IMR-90 (cell line): ENCODE results near the gene RRP15. TPM values are rescaled to one million over a fixed set of nuclear protein-coding genes. Genes with fewer than 3 reads are reported as not detected.
A peak's percentile ranks its signal among the peaks of the same experiment; 100 is the strongest.

Experiments
- ATAC-seq: fragments of 200-7000 bp; cut with Tn5 transposase; 2 replicates; pipeline ENCODE4 v1.9.1; 2020; ENCODE audit warnings: low read depth, mild to moderate bottlenecking, moderate library complexity
- BruUV-seq: library from RNA; stranded (reverse); fragments of 400-500 nt; replicated peaks from 2 replicates; lab custom pipeline; 2021; lab: Mats Ljungman, UMichigan
- CTCF ChIA-PET: fragments of 300-600 bp; formaldehyde crosslinking; extraction: SDS; loops from one replicate; lab custom pipeline; 2021; ENCODE audit warnings: antibody characterized with exemption; lab: Yijun Ruan, JAX
- POLR2A ChIA-PET: fragments of 300-600 bp; sonication (Branson Sonifier 250); formaldehyde crosslinking; loops from one replicate; lab custom pipeline; 2022; ENCODE audit warnings: antibody characterized with exemption; ENCODE audit not compliant: unreplicated experiment; lab: Charles Lee
- DNase-seq: peaks from one replicate; pipeline ENCODE4 v3.0.0; 2013
- H2AFZ ChIP-seq: replicated peaks from 2 replicates; pipeline ENCODE3; 2013; ENCODE audit warnings: low read length, mild to moderate bottlenecking; ENCODE audit not compliant: poor library complexity
- H2AK5ac ChIP-seq: 2 replicates; pipeline ENCODE4 v1.6.1; 2013; ENCODE audit warnings: low read depth, low read length, inconsistent platforms
- H2AK9ac ChIP-seq: replicated peaks from 2 replicates; pipeline ENCODE3; 2013; ENCODE audit warnings: mild to moderate bottlenecking, low read depth, low read length, moderate library complexity; ENCODE audit not compliant: poor library complexity
- H2BK120ac ChIP-seq: 2 replicates; pipeline ENCODE4 v1.6.1; 2013; ENCODE audit warnings: low read depth, low read length, inconsistent platforms
- H2BK15ac ChIP-seq: 3 replicates; pipeline ENCODE4 v1.6.1; 2013; ENCODE audit warnings: low read depth, low read length, inconsistent platforms
- H2BK20ac ChIP-seq: 2 replicates; pipeline ENCODE4 v1.6.1; 2013; ENCODE audit warnings: low read depth, mild to moderate bottlenecking, inconsistent platforms, low read length, moderate library complexity
- H2BK5ac ChIP-seq: 2 replicates; pipeline ENCODE4 v1.6.1; 2013; ENCODE audit warnings: mild to moderate bottlenecking, low read depth, low read length, inconsistent platforms; ENCODE audit not compliant: poor library complexity, severe bottlenecking
- H3K14ac ChIP-seq: replicated peaks from 2 replicates; pipeline ENCODE4 v1.6.1; 2013; ENCODE audit warnings: low read depth, low read length, inconsistent platforms
- H3K18ac ChIP-seq: 2 replicates; pipeline ENCODE4 v1.6.1; 2013; ENCODE audit warnings: low read depth, low read length, control low read depth
- H3K23ac ChIP-seq: 2 replicates; pipeline ENCODE4 v1.6.1; 2013; ENCODE audit warnings: low read depth, low read length, inconsistent platforms
- H3K27ac ChIP-seq: 2 replicates; pipeline ENCODE4 v1.5.1; 2013; ENCODE audit warnings: mild to moderate bottlenecking, control low read depth, low read length; ENCODE audit not compliant: insufficient read depth
- H3K27me3 ChIP-seq: 2 replicates; pipeline ENCODE4 v1.6.1; 2013; ENCODE audit warnings: low read length; ENCODE audit not compliant: control insufficient read depth, insufficient read depth
- H3K36me3 ChIP-seq: 2 replicates; pipeline ENCODE4 v1.6.1; 2013; ENCODE audit warnings: low read length, mixed read lengths; ENCODE audit not compliant: control insufficient read depth, insufficient read depth
- H3K4ac ChIP-seq: 2 replicates; pipeline ENCODE4 v1.6.1; 2013; ENCODE audit warnings: low read depth, low read length, inconsistent platforms
- H3K4me1 ChIP-seq: 2 replicates; pipeline ENCODE4 v1.6.1; 2013; ENCODE audit warnings: low read length, mixed read lengths; ENCODE audit not compliant: control insufficient read depth, insufficient read depth
- H3K4me2 ChIP-seq: 2 replicates; pipeline ENCODE4 v1.6.1; 2013; ENCODE audit warnings: low read depth, mild to moderate bottlenecking, control low read depth, low read length, moderate library complexity
- H3K4me3 ChIP-seq: 2 replicates; pipeline ENCODE4 v1.5.1; 2013; ENCODE audit warnings: low read depth, mild to moderate bottlenecking, control low read depth, low read length, moderate library complexity; ENCODE audit not compliant: insufficient read depth
- H3K56ac ChIP-seq: 2 replicates; pipeline ENCODE4 v1.6.1; 2013; ENCODE audit warnings: low read length, inconsistent platforms; ENCODE audit not compliant: insufficient read depth; ENCODE audit errors: extremely low read depth
- H3K79me1 ChIP-seq, 2 experiments: 2 replicates each; pipeline ENCODE4 v1.6.1; 2013; ENCODE audit warnings: low read length in 2 of 2, inconsistent platforms in 1 of 2, low read depth in 1 of 2
- H3K9ac ChIP-seq: 2 replicates; pipeline ENCODE4 v1.6.1; 2013; ENCODE audit warnings: low read depth, low read length, control low read depth
- H3K9me1 ChIP-seq: 2 replicates; pipeline ENCODE4 v1.6.1; 2013; ENCODE audit warnings: low read length, inconsistent platforms; ENCODE audit not compliant: insufficient read depth
- H3K9me3 ChIP-seq: 2 replicates; pipeline ENCODE4 v1.6.1; 2013; ENCODE audit warnings: low read length; ENCODE audit not compliant: control insufficient read depth, insufficient read depth
- H4K20me1 ChIP-seq: 2 replicates; pipeline ENCODE4 v1.6.1; 2013; ENCODE audit warnings: low read length, inconsistent platforms; ENCODE audit not compliant: insufficient read depth
- H4K5ac ChIP-seq: 2 replicates; pipeline ENCODE4 v1.6.1; 2013; ENCODE audit warnings: mild to moderate bottlenecking, low read depth, low read length, control low read depth
- H4K8ac ChIP-seq, 2 experiments: 2 replicates each; pipeline ENCODE4 v1.6.1; 2013; ENCODE audit warnings: low read depth in 2 of 2, low read length in 2 of 2, control low read depth in 1 of 2, inconsistent platforms in 1 of 2
- H4K91ac ChIP-seq: 2 replicates; pipeline ENCODE4 v1.6.1; 2013; ENCODE audit warnings: low read depth, low read length, inconsistent platforms; ENCODE audit not compliant: insufficient read depth
- BHLHE40 ChIP-seq: fragments of 150-350 bp; IDR thresholded peaks from 2 replicates; pipeline ENCODE4 v1.6.1; 2016; ENCODE audit warnings: mild to moderate bottlenecking, low read depth, low read length
- CEBPB ChIP-seq: IDR thresholded peaks from 2 replicates; pipeline ENCODE4 v1.6.1; 2012; ENCODE audit warnings: low read depth, low read length, improper control_type of control experiment
- CHD1 ChIP-seq: IDR thresholded peaks from 2 replicates; pipeline ENCODE4 v1.6.1; 2012; ENCODE audit warnings: low read depth, low read length, improper control_type of control experiment
- FOS ChIP-seq: fragments of 150-350 bp; IDR thresholded peaks from 2 replicates; pipeline ENCODE4 v1.6.1; 2016; ENCODE audit warnings: low read depth, low read length
- MAFK ChIP-seq: IDR thresholded peaks from 2 replicates; pipeline ENCODE4 v1.6.1; 2012; ENCODE audit warnings: low read depth, low read length, improper control_type of control experiment
- MAZ ChIP-seq: IDR thresholded peaks from 2 replicates; pipeline ENCODE4 v1.6.1; 2012; ENCODE audit warnings: low read depth, mild to moderate bottlenecking, low read length, improper control_type of control experiment, moderate library complexity, borderline replicate concordance
- POLR2A ChIP-seq: IDR thresholded peaks from 2 replicates; pipeline ENCODE4 v1.6.1; 2012; ENCODE audit warnings: mild to moderate bottlenecking, low read depth, low read length
- RCOR1 ChIP-seq: IDR thresholded peaks from 2 replicates; pipeline ENCODE4 v1.6.1; 2012; ENCODE audit warnings: mild to moderate bottlenecking, low read length, improper control_type of control experiment; ENCODE audit not compliant: insufficient replicate concordance
- RFX5 ChIP-seq: IDR thresholded peaks from 2 replicates; pipeline ENCODE4 v1.8.0; 2012; ENCODE audit warnings: low read depth, mild to moderate bottlenecking, low read length, moderate library complexity
- SMC3 ChIP-seq: fragments of 150-350 bp; IDR thresholded peaks from 2 replicates; pipeline ENCODE4 v1.6.1; 2016; ENCODE audit warnings: low read depth, mild to moderate bottlenecking, antibody characterized with exemption, low read length, moderate library complexity
- USF2 ChIP-seq: fragments of 150-350 bp; IDR thresholded peaks from 2 replicates; pipeline ENCODE4 v1.6.1; 2017; ENCODE audit warnings: mild to moderate bottlenecking, antibody characterized with exemption, low read length, low read depth
- WGBS, 2 experiments: methylation state at CpG; one replicate each; pipeline versions ENCODE4 v1.1.5 to v1.1.7; 2013; ENCODE audit warnings: missing lambda C conversion rate in 2 of 2; ENCODE audit not compliant: insufficient read length in 1 of 2; ENCODE audit errors: extremely low coverage in 2 of 2; 5-methylcytosine and 5-hydroxymethylcytosine counted together
- dilution Hi-C: fragments of 300-500 bp; cut with HindIII; formaldehyde crosslinking; loops from one replicate; pipeline ENCODE4 v1.14.3; 2018; ENCODE audit warnings: low sequenced_read_pairs; ENCODE audit not compliant: unreplicated experiment
- in situ Hi-C: fragments of 300-500 bp; cut with MboI; formaldehyde crosslinking; loops from 3 replicates; pipeline ENCODE4 v1.14.3; 2019; ENCODE audit warnings: low sequenced_read_pairs, inconsistent platforms, mixed read lengths
- intact Hi-C: fragments of 100-400 bp; cut with micrococcal nuclease; formaldehyde crosslinking; loops from 2 replicates; pipeline ENCODE4 v1.10.0; 2022
- polyA plus RNA-seq, 3 experiments: library from polyadenylated mRNA; depleted of rRNA; stranded (reverse); fragments of >200 nt; gene quantifications; 2 replicates each; pipeline ENCODE4 v1.2.3, GENCODE V29; 2012; ENCODE audit warnings: low replicate concordance in 1 of 3
- total RNA-seq: library from RNA; depleted of rRNA; stranded (reverse); fragments of >200 nt; gene quantifications from 2 replicates; pipeline ENCODE4 v1.2.3, GENCODE V29; 2012

RRP15 gene
- total and polyA plus RNA-seq, 2 of the 4 experiments (the other 2 are of a cell fraction): 3.1 to 4.1 TPM

- Histone ChIP-seq H3K23ac (peak overlapping the region; percentile 71; the same call in 1 of the 2 replicates), H4K8ac (no peak overlapping the region), H3K14ac (no peak overlapping the region), H3K4me1 (0 out of 2 replicates have a peak, but pooled peaks cover 2% of the 10 kb centered on the region), H2BK5ac (no peak overlapping the region), H4K5ac (no peak overlapping the region), H3K79me1 (no peaks in the 10 kb centered on the region), H3K9ac (no peak overlapping the region), H3K18ac (no peak overlapping the region), H3K56ac (no peak overlapping the region), H2BK15ac (no peak overlapping the region), H3K9me3 (no peaks in the 10 kb centered on the region), H3K27ac (no peak overlapping the region), H2AFZ (no peak overlapping the region), H2AK9ac (no peak overlapping the region), H2BK20ac (no peak overlapping the region), H4K91ac (no peak overlapping the region), H3K4ac (no peak overlapping the region), H2BK120ac (no peak overlapping the region), H3K27me3 (no peaks in the 10 kb centered on the region), H3K36me3 (no peaks in the 10 kb centered on the region), H3K4me2 (no peak overlapping the region), H3K4me3 (no peak overlapping the region), H2AK5ac (no peak overlapping the region), H4K20me1 (no peaks in the 10 kb centered on the region), H3K9me1 (no peaks in the 10 kb centered on the region; the same call in 1 of the 2 replicates)
- POLR2A ChIA-PET: interaction anchor here (0.7 kb wide), 1 partner anchor 9 kb away, joined by 3 read pairs; the partner anchor contains the start of gene TGFB2
- in situ Hi-C loops: no loop called here
- intact Hi-C loops: loop anchor here (10.0 kb wide), 2 partner anchors 868 to 1078 kb away; no protein-coding TSS in a partner anchor
- CTCF ChIA-PET: no interaction called here
- TF ChIP-seq USF2 (no peak), RFX5 (no peak), CHD1 (no peak), MAFK (no peak), MAZ (no peak), FOS (no peak), BHLHE40 (no peak), SMC3 (no peak), CEBPB (no peak), RCOR1 (no peak), POLR2A (no peak)
- dilution Hi-C loops: no loop called here
- BruUV-seq: no TSS peak
- ATAC-seq (peak; percentile 56), DNase-seq (peak; percentile 48)
- WGBS, 2 experiments: no CpG with 5 or more reads among the region's 2 CpGs
Measured at GRCh38 chr1:218336328-218336727, 51.2 kb downstream of the RRP15 start.
